KBM-7 (cell line): ENCODE data around the gene RPTN.
A peak's percentile ranks its signal among the peaks of the same experiment; 100 is the strongest.

Source experiments
- DNase-seq: peaks from one replicate; pipeline ENCODE4 v3.0.0-alpha.2; 2015
- in situ Hi-C: fragments of 300-500 bp; cut with MboI; formaldehyde crosslinking; loops from 2 replicates; pipeline ENCODE4 v1.14.3; 2020; ENCODE audit warnings: low sequenced_read_pairs, low pct_unique_long_range_greater_than_20kb, mixed read lengths

The RPTN gene

GRCh38 chr1:152125834-152126443 lies 33.1 kb downstream of the RPTN start:
- in situ Hi-C loops: no loop called here
- no peak for DNase-seq

GRCh38 chr1:152118915-152119314 lies 40.1 kb downstream of the RPTN start:
- no peak for DNase-seq
- in situ Hi-C loops: no loop called here

GRCh38 chr1:152115344-152115743 lies 43.7 kb downstream of the RPTN start, which contains the start of gene TCHH:
Gene TCHH (minus strand): TSS chr1:152115444. CDS start chr1:152114080, 1,364 bp downstream.
- DNase-seq: no peak
- in situ Hi-C loops: no loop called here

GRCh38 chr1:152112885-152113432 lies 46.1 kb downstream of the RPTN start:
- in situ Hi-C loops: no loop called here
- DNase-seq: no peak

- DNase-seq: peak; percentile 25
- in situ Hi-C loops: no loop called here
Observed at GRCh38 chr1:152112101-152112884, 46.7 kb downstream of the RPTN start.

GRCh38 chr1:152111515-152111968 lies 47.5 kb downstream of the RPTN start:
- DNase-seq: peak; percentile 63
- in situ Hi-C loops: no loop called here

GRCh38 chr1:152110860-152111514 lies 48.0 kb downstream of the RPTN start:
- peak; percentile 67 for DNase-seq
- in situ Hi-C loops: no loop called here

GRCh38 chr1:152110365-152110859 lies 48.6 kb downstream of the RPTN start:
- in situ Hi-C loops: no loop called here
- peak; percentile 71 for DNase-seq

- no peak for DNase-seq
- in situ Hi-C loops: no loop called here
Observed at GRCh38 chr1:152109998-152110294, 49.1 kb downstream of the RPTN start.

- DNase-seq: peak; percentile 28
- in situ Hi-C loops: no loop called here
Observed at GRCh38 chr1:152109231-152109997, 49.6 kb downstream of the RPTN start.

GRCh38 chr1:152108882-152109222 lies 50.2 kb downstream of the RPTN start:
- no peak for DNase-seq
- in situ Hi-C loops: no loop called here

GRCh38 chr1:152107984-152108881 lies 50.8 kb downstream of the RPTN start:
- in situ Hi-C loops: no loop called here
- DNase-seq: peak; percentile 58

GRCh38 chr1:152107031-152107983 lies 51.7 kb downstream of the RPTN start:
- DNase-seq: peak; percentile 46

GRCh38 chr1:152104854-152105253 lies 54.2 kb downstream of the RPTN start:
- no peak for DNase-seq
- in situ Hi-C loops: no loop called here

More at GRCh38 chr1:152107031-152107983, 51.7 kb downstream of the RPTN start:
- in situ Hi-C loops: no loop called here
